HG03439 (cell line): ENCODE data around the gene LRP1B.
"Not testable (repeated sequence)": the region's sequence is repeated elsewhere in the genome, so short reads cannot be mapped to it uniquely, and the experiment has no call there.

Experiments used
- ATAC-seq: cut with Tn5 transposase; IDR thresholded peaks from one replicate; pipeline ENCODE4 v1.9.1; 2021; ENCODE audit warnings: mild to moderate bottlenecking, moderate library complexity; ENCODE audit not compliant: unreplicated experiment

LRP1B gene

GRCh38 chr2:140669911-140670310 lies 1460.9 kb downstream of the LRP1B start:
- ATAC-seq, result no peak

- ATAC-seq, result no peak
Measured at GRCh38 chr2:140667203-140667602, 1463.6 kb downstream of the LRP1B start.

GRCh38 chr2:140662504-140662903 lies 1468.3 kb downstream of the LRP1B start:
- ATAC-seq, result no peak

- ATAC-seq, result no peak
Measured at GRCh38 chr2:140658760-140659692, 1471.8 kb downstream of the LRP1B start.

GRCh38 chr2:140657657-140658056 lies 1473.2 kb downstream of the LRP1B start:
- ATAC-seq, result no peak

- no peak for ATAC-seq
Measured at GRCh38 chr2:140654565-140654964, 1476.3 kb downstream of the LRP1B start.

GRCh38 chr2:140650825-140651224 lies 1480.0 kb downstream of the LRP1B start:
- ATAC-seq, result no peak

- ATAC-seq, result not testable (repeated sequence)
Measured at GRCh38 chr2:140650134-140650533, 1480.7 kb downstream of the LRP1B start.

- ATAC-seq, result no peak
Measured at GRCh38 chr2:140648393-140648792, 1482.4 kb downstream of the LRP1B start.

GRCh38 chr2:140643761-140644187 lies 1487.0 kb downstream of the LRP1B start:
- no peak for ATAC-seq

- no peak for ATAC-seq
Measured at GRCh38 chr2:140641163-140641562, 1489.7 kb downstream of the LRP1B start.

- ATAC-seq, result peak; percentile 82
Measured at GRCh38 chr2:140639628-140640027, 1491.2 kb downstream of the LRP1B start.

GRCh38 chr2:140630557-140630956 lies 1500.3 kb downstream of the LRP1B start:
- no peak for ATAC-seq

- no peak for ATAC-seq
Measured at GRCh38 chr2:140627885-140628284, 1502.9 kb downstream of the LRP1B start.

GRCh38 chr2:140627136-140627535 lies 1503.7 kb downstream of the LRP1B start:
- ATAC-seq, result no peak

- no peak for ATAC-seq
Measured at GRCh38 chr2:140624200-140624599, 1506.6 kb downstream of the LRP1B start.

- ATAC-seq, result no peak
Measured at GRCh38 chr2:140621583-140622362, 1509.0 kb downstream of the LRP1B start.

- ATAC-seq, result peak; percentile 53
Measured at GRCh38 chr2:140604788-140605187, 1526.0 kb downstream of the LRP1B start.

GRCh38 chr2:140604096-140604495 lies 1526.7 kb downstream of the LRP1B start:
- no peak for ATAC-seq

- ATAC-seq, result no peak
Measured at GRCh38 chr2:140603416-140603815, 1527.4 kb downstream of the LRP1B start.

GRCh38 chr2:140601801-140602200 lies 1529.0 kb downstream of the LRP1B start:
- no peak for ATAC-seq

- no peak for ATAC-seq
Measured at GRCh38 chr2:140601342-140601741, 1529.5 kb downstream of the LRP1B start.
